ENCODE measurements around the gene DDN.

DNA sequence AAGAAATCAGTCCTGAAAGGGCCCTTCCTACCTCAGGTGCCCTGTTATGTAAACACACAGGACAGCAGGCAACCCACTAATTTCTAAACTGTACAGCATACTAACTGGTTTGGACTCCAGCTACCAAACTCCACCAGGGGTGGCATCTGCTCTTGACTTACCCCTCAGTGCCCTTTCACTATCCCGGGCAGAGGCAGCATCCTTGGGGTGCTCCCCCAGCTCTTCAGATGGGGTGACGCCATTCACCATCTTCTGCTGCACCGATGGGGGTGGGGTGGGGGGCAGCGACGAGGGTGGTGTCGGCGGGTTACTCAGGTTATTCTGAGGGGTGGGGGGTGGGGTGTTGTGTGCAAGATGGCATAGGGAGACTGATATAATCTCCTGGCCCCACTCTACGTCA lies 30.9 kb upstream of the DDN start:
- TF ChIP-seq CTCF (IDR thresholded peaks at IDR 0.05) (no peak), RAD21 (IDR thresholded peaks at IDR 0.05; ENCODE audit: low read length) (no peak), EZH2phosphoT487 (IDR thresholded peaks at IDR 0.05; ENCODE audit: borderline replicate concordance, low read depth) (no peak)
